Inflammatory macrophage treated with lipopolysaccharide for 1 hour (primary cell): ENCODE results near the gene CCDC34.
"Not testable (repeated sequence)": the region's sequence is repeated elsewhere in the genome, so short reads cannot be mapped to it uniquely, and the experiment has no call there.

Experiments used
- DNase-seq, 2 donors: peaks; one replicate each; pipeline ENCODE4 v3.0.0-alpha.2; 2020 to 2022

Gene CCDC34

DNA sequence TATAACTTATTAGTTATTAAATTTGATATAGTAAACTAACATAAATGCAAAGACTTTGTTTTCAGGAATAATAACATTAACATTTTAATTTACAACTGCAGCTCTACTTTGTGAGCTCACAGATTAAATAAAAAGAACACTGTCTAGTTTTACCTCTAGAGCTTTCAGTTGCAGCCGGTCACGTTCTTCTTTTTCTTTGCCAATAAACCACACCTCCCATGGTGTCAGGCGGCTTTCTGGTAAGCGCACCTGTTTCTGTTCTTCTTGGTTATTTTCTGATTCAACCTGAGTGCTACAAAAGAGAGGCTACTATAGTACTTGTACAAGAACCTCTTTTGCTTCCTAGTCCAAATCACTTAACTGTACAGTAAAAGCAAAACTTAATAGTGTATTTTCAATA is 5.8 kb downstream of the CCDC34 start:
- no peak for DNase-seq

DNA sequence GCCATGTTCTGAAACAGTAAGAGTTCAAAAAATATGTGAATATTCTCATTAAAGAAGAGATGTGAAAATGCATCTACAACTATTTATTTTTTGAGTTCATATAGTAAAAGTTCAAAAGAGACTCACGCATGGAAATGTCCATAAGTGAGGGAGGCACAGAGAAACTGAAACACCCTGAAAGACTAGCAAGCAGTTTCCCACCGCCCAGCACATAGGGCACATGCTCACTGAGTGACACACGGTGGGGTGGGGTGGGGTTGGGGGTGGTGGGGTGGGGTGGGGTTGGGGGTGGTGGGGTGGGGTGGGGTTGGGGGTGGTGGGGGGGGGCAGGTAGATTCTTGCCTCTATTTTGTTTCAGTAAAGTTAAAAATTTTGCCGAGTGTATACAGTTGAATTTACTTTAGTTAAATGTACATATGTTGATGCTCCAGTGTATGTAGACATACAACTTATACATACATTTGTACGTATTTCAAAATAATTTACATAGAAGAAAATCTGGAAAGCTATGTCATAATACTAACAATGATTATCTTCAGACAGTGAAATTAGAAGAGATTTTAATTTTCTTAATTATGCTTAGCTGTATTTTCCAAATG is 6.3 kb downstream of the CCDC34 start:
- DNase-seq = no peak

GRCh38 chr11:27355575-27356104 is 7.4 kb downstream of the CCDC34 start:
- DNase-seq = peak in 1 of 2 donors; percentile 13

DNA sequence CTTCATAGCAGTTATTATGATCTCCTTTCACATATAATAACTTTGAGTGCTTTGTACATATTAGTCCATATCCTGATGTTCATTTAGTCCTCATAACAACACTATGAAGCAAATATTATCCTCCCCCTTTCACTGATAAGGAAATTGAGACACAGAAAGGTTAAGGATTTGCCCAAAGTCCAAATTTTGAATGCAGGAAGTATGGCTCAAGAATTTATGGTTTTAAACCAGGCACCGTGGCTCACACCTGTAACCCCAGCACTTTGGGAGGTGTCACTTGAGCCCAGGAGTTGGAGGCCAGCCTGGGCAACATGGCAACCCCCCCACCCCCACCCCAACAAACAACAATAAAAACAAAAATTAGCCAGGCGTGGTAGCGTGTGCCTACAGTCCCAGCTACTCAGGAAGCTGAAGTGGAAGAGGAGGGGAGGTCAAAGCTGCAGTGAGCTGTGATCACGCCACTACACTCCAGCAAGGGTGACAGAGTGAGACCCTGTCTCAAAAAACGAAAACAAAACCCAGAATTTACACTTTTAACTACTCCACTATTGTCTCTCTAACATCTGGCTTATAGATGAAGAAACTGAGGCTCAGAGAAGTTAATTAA is 8.6 kb downstream of the CCDC34 start:
- no peak for DNase-seq

GRCh38 chr11:27353593-27354358 is 9.2 kb downstream of the CCDC34 start:
- no peak for DNase-seq

DNA sequence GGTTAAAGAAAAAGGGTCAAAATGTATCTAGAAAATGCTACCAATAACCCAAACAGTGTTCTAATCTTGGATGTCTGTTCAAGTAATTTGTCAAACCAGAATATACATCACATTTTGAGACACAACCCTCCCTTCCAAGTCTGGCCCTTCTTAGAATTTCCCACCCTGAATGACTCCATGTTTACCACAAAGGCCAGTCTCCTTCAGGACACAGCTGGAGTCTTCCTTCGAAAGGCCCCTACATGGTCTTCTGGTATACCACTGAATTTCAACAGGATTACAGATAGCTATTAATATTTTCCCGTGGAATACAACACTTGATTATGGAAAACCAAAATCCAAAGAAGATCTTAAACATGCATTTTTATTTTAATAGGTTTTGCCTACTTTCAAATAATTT is 10.2 kb downstream of the CCDC34 start:
- DNase-seq = no peak

DNA sequence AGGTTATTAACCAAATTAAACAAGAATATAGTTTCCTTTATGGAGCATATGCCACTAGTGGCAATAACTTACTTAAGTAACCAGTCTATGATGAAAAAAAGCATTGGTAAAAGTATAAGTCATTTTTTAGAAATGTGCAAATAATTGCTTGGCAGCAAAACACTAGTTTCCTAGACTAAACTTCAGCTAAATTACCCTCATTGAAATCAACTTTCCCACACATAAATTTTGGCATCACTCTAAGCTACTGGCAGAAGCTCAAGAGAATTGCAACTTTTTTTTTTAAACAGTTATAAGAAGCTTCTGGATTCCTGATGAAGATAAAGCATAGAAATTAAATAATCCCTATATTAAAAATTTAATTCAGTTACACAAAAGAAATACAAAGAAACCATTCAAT is 12.5 kb downstream of the CCDC34 start:
- no peak for DNase-seq

GRCh38 chr11:27349919-27350318 is 13.1 kb downstream of the CCDC34 start:
- DNase-seq = no peak

DNA sequence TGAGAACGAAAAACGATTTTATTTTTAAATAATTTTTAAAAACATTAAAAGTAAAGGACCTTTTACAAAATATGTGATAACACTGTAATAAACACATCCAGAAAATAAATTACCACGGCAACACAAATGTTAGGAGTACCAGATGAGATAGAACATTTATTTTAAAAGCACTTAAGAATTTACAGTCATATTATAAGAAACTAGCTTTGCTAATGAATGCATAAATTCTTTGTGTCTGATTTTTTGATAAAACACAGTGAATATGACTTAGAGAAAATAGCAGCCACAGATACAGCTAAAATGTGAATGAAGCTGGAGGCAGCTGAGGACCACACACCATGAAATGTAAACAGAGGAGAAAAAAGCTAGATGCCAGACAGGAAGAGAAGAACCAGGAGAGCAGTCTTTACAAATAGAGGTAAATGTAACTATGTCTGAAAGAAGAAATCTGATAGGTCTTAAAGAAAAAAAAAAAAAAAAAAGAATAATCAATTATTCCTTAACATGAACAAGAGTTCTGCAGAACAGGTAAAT is 14.6 kb downstream of the CCDC34 start:
- no peak for DNase-seq

DNA sequence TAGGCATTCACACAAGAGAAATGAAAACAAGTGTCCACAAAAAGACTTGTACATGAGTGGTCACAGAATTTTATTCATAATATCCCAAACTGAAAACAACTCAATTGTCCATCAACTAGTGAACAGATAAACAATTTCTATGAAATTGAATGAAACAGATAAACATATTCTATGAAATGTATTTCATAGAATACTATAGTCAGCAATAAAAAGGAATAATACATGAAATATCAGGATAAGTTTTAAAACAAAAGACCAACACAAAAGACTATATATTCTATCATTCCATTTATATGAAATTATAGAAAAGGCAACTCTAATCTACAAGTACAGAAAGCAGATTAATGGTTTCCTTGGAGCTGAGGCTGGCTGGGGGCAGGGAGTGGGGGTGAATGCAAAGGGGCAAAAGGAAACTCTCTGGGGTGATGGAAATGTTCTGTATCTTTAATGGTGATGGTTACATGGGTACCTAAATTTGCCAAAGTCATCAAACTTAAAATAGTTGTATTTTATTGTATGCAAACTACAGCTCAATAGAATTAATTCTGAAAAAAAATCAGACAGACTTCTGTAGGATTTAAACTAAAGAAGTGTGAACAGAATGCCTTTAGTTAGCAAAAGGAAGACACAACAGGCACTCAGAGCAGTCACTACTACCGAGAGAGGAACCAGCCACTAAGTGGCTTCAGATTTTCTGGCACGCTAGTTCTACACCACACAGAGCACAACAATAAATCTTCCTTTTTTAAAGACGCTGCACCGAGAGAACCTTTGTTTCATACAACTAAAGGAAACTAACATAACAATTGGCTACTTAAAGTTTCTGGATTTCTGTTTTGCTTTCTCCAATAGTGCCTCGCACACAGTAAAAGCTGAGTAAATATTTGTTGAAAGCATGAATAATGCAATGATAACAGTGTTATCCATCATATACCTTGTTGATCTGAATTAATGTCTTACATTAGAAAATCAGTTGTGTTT is 15.4 kb downstream of the CCDC34 start:
- no peak for DNase-seq

GRCh38 chr11:27339941-27340340 is 23.1 kb downstream of the CCDC34 start:
- no peak for DNase-seq

DNA sequence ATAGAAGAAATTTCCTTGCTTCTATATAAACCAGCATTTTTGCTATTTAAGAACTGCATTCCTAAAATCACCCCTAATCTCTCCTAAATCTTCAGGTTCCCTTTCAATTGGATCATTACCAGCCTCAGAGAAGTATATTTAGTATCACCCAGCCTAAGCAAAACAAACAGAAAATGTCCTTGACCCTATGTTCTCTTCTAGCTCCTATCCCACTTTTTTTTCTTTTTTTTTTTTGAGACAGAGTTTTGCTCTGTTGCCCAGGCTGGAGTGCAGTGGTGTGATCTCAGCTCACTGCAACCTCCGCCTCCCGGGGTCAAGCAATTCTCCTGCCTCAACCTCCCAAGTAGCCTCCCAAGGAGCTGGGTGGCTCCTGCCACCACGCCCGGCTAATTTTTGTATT is 28.3 kb downstream of the CCDC34 start:
- DNase-seq = not testable (repeated sequence)

DNA sequence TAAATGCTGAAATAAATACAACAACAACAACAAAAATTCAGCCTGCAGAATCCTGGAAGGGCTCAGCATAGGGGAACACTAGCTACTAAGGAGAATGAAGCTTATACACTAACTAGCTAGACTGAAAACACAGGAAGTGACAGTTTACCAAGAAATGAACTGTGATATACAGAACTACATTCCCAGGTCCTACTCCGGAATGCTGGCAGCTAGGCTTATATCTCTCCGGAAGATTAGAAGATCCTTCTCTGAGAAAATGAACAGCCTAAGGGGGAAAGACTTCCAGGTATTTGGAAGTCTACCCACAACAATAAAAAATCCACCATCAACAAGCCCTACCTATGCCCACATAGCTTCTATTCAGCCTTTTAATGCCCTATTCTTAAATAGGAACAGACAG is 31.0 kb downstream of the CCDC34 start:
- no peak for DNase-seq

- DNase-seq = no peak
Measured at GRCh38 chr11:27330633-27331270, 32.3 kb downstream of the CCDC34 start.

- no peak for DNase-seq
Measured at GRCh38 chr11:27329867-27330632, 33.0 kb downstream of the CCDC34 start.

- no peak for DNase-seq
Measured at GRCh38 chr11:27328614-27329013, 34.4 kb downstream of the CCDC34 start.

DNA sequence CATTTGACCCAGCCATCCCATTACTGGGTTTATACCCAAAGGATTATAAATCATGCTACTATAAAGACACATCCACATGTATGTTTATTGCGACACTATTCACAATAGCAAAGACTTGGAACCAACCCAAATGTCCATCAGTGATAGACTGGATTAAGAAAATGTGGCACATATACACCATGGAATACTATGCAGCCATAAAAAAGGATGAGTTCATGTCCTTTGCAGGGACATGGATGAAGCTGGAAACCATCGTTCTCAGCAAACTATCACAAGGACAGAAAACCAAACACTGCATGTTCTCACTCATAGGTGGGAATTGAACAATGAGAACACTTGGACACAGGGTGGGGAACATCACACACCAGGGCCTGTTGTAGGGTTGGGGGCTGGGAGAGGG is 36.0 kb downstream of the CCDC34 start:
- DNase-seq = not testable (repeated sequence)

- DNase-seq = not testable (repeated sequence)
Measured at GRCh38 chr11:27322196-27322595, 40.8 kb downstream of the CCDC34 start.

- DNase-seq = not testable (repeated sequence)
Measured at GRCh38 chr11:27321340-27321739, 41.7 kb downstream of the CCDC34 start.

GRCh38 chr11:27319072-27319471 is 43.9 kb downstream of the CCDC34 start:
- no peak for DNase-seq

- no peak for DNase-seq
Measured at GRCh38 chr11:27317751-27318150, 45.3 kb downstream of the CCDC34 start.
